HepG2 (cell line): ENCODE results near the gene TMEM114. TPM values are rescaled to one million over a fixed set of nuclear protein-coding genes. Genes with fewer than 3 reads are reported as not detected.

Source experiments
- BATF2 ChIP-seq: sonication (generic); formaldehyde crosslinking; IDR thresholded peaks from 2 replicates; pipeline ENCODE4 v1.8.0; 2022; ENCODE audit warnings: mild to moderate bottlenecking, missing genetic modification reagents, moderate library complexity
- CSRNP2 ChIP-seq: sonication (generic); formaldehyde crosslinking; conservative IDR thresholded peaks from 2 replicates; pipeline ENCODE4 v1.8.0; 2022; ENCODE audit warnings: low read depth, missing genetic modification reagents
- FOXA1 ChIP-seq, 2 experiments: fragments of 450-650 bp in 1 of 2; sonication (generic) in 1 of 2; formaldehyde crosslinking in 1 of 2; IDR thresholded peaks; 2 replicates each; pipeline versions ENCODE4 v1.4.0 to v1.6.1; 2016 to 2020; ENCODE audit warnings: missing genetic modification reagents in 1 of 2
- FOXJ3 ChIP-seq: sonication (generic); formaldehyde crosslinking; IDR thresholded peaks from 2 replicates; pipeline ENCODE4 v1.4.0; 2020; ENCODE audit warnings: missing genetic modification reagents, mild to moderate bottlenecking, borderline replicate concordance
- GATA4 ChIP-seq: sonication (generic); IDR thresholded peaks from 2 replicates; pipeline ENCODE4 v1.6.1; 2016; ENCODE audit warnings: antibody characterized with exemption, low read depth, borderline replicate concordance
- HDAC2 ChIP-seq: sonication (generic); formaldehyde crosslinking; IDR thresholded peaks from 2 replicates; pipeline ENCODE4 v1.4.0; 2020; ENCODE audit warnings: missing genetic modification reagents
- HMG20B ChIP-seq: conservative IDR thresholded peaks from 2 replicates; pipeline ENCODE4 v1.6.1; 2016; ENCODE audit warnings: missing genetic modification reagents, missing compliant biosample characterization
- KDM6A ChIP-seq: IDR thresholded peaks from 2 replicates; pipeline ENCODE4 v1.6.1; 2016; ENCODE audit warnings: low read depth
- KMT2B ChIP-seq: IDR thresholded peaks from 2 replicates; pipeline ENCODE4 v1.6.1; 2016; ENCODE audit warnings: missing genetic modification reagents, missing compliant biosample characterization
- NCOA2 ChIP-seq: sonication (generic); formaldehyde crosslinking; IDR thresholded peaks from 2 replicates; pipeline ENCODE4 v1.8.0; 2022; ENCODE audit warnings: inconsistent platforms
- NR2F2 ChIP-seq: IDR thresholded peaks from 2 replicates; pipeline ENCODE4 v1.6.1; 2012; ENCODE audit warnings: low read depth, inconsistent platforms, borderline replicate concordance
- SMARCC2 ChIP-seq: fragments of 450-650 bp; IDR thresholded peaks from 2 replicates; pipeline ENCODE4 v1.6.1; 2017; ENCODE audit warnings: antibody characterized with exemption, mild to moderate bottlenecking
- SOX5 ChIP-seq: IDR thresholded peaks from 2 replicates; pipeline ENCODE4 v1.6.1; 2016; ENCODE audit warnings: borderline replicate concordance
- ZBTB20 ChIP-seq: sonication (generic); formaldehyde crosslinking; IDR thresholded peaks from 2 replicates; pipeline ENCODE4 v1.8.1; 2023; ENCODE audit warnings: missing genetic modification reagents, low read depth, mild to moderate bottlenecking, borderline replicate concordance
- ZNF101 ChIP-seq: sonication (generic); formaldehyde crosslinking; IDR thresholded peaks from 2 replicates; pipeline ENCODE4 v1.4.0; 2020; ENCODE audit warnings: mild to moderate bottlenecking, low read depth, missing genetic modification reagents, borderline replicate concordance
- ZNF224 ChIP-seq: sonication (generic); formaldehyde crosslinking; IDR thresholded peaks from 2 replicates; pipeline ENCODE4 v1.5.0; 2020; ENCODE audit warnings: mild to moderate bottlenecking, missing genetic modification reagents
- ZNF503 ChIP-seq: sonication (generic); formaldehyde crosslinking; IDR thresholded peaks from 2 replicates; pipeline ENCODE4 v1.4.0; 2020; ENCODE audit warnings: missing genetic modification reagents
- ZNF550 ChIP-seq: sonication (generic); formaldehyde crosslinking; IDR thresholded peaks from 2 replicates; pipeline ENCODE4 v1.4.0; 2020; ENCODE audit warnings: mild to moderate bottlenecking, missing genetic modification reagents, borderline replicate concordance
- ZNF83 ChIP-seq: sonication (generic); formaldehyde crosslinking; IDR thresholded peaks from 2 replicates; pipeline ENCODE4 v1.4.0; 2020; ENCODE audit warnings: missing genetic modification reagents, mild to moderate bottlenecking, borderline replicate concordance
- ZSCAN5A ChIP-seq: sonication (generic); formaldehyde crosslinking; IDR thresholded peaks from 2 replicates; pipeline ENCODE4 v1.8.0; 2022; ENCODE audit warnings: mild to moderate bottlenecking, missing genetic modification reagents, borderline replicate concordance
- polyA plus RNA-seq, 8 experiments: library from polyadenylated mRNA; depleted of rRNA in 3 of 8; stranded (reverse) in 7 of 8; unstranded in 1 of 8; fragments of >200 nt; fragmentation: Illumina TruSeq in 4 of 8; extraction: Trizol in 4 of 8; gene quantifications; 2 replicates each; pipeline versions ENCODE4 v1.2.1 to v1.2.3, GENCODE V29; 2011 to 2016; ENCODE audit warnings: low read depth in 4 of 8, missing spikeins in 1 of 8, mixed read lengths in 1 of 8; ENCODE audit not compliant: insufficient read depth in 1 of 8
- total RNA-seq, 5 experiments: library from RNA; depleted of rRNA; stranded (reverse); fragments of >200 nt; fragmentation: Illumina TruSeq; extraction: Trizol; gene quantifications; 2 replicates each; pipeline ENCODE4 v1.2.3, GENCODE V29; 2016; ENCODE audit warnings: low read depth in 1 of 5

The TMEM114 gene
- total and polyA plus RNA-seq, 2 of the 13 experiments (the other 11 are each of a cell fraction or from before 2014, with no cell fraction given) = not detected

GRCh38 chr16:8552487-8553221 lies 37.7 kb downstream of the TMEM114 start (continued):
- TF ChIP-seq ZSCAN5A (CRISPR knock-in tag) = 0 out of 2 replicates have a peak, but pooled peaks have one; percentile 44
- no peak for TF ChIP-seq ZNF101 (CRISPR knock-in tag)
- no peak for TF ChIP-seq CSRNP2
- no peak for TF ChIP-seq FOXA1 (IDR thresholded peaks at IDR 0.05)
- TF ChIP-seq FOXA1 (CRISPR knock-in tag; IDR thresholded peaks at IDR 0.05) = peak; percentile 36; the same call in 1 of the 2 replicates
- no peak for TF ChIP-seq SMARCC2
- TF ChIP-seq NCOA2 (CRISPR knock-in tag) = peak; percentile 67; the same call in 1 of the 2 replicates
- peak; percentile 50; the same call in 1 of the 2 replicates for TF ChIP-seq FOXJ3 (CRISPR knock-in tag)
- TF ChIP-seq GATA4 = peak; percentile 74; the same call in 1 of the 2 replicates
- TF ChIP-seq ZNF224 (CRISPR knock-in tag) = no peak
- TF ChIP-seq ZNF503 (CRISPR knock-in tag) = peak; percentile 58; the same call in 1 of the 2 replicates
- no peak; the same call in 1 of the 2 replicates for TF ChIP-seq HMG20B (CRISPR knock-in tag)
- peak; percentile 56; the same call in 1 of the 2 replicates for TF ChIP-seq HDAC2 (CRISPR knock-in tag)
- peak; percentile 48; the same call in 1 of the 2 replicates for TF ChIP-seq SOX5 (CRISPR knock-in tag)
- TF ChIP-seq ZNF550 (CRISPR knock-in tag) = 0 out of 2 replicates have a peak, but pooled peaks have one; percentile 72
- no peak for TF ChIP-seq KMT2B (CRISPR knock-in tag)
- TF ChIP-seq ZBTB20 (CRISPR knock-in tag) = peak; percentile 67; the same call in 1 of the 2 replicates
- TF ChIP-seq BATF2 (CRISPR knock-in tag) = no peak
- peak; percentile 50; the same call in 1 of the 2 replicates for TF ChIP-seq KDM6A (CRISPR knock-in tag)
- TF ChIP-seq NR2F2 = peak; percentile 35; the same call in 1 of the 2 replicates
- TF ChIP-seq ZNF83 (CRISPR knock-in tag) = no peak
